ENCODE measurements around the gene ZC3H6.
"Not testable (repeated sequence)": the region's sequence is repeated elsewhere in the genome, so short reads cannot be mapped to it uniquely, and the experiment has no call there.

The ZC3H6 gene

DNA sequence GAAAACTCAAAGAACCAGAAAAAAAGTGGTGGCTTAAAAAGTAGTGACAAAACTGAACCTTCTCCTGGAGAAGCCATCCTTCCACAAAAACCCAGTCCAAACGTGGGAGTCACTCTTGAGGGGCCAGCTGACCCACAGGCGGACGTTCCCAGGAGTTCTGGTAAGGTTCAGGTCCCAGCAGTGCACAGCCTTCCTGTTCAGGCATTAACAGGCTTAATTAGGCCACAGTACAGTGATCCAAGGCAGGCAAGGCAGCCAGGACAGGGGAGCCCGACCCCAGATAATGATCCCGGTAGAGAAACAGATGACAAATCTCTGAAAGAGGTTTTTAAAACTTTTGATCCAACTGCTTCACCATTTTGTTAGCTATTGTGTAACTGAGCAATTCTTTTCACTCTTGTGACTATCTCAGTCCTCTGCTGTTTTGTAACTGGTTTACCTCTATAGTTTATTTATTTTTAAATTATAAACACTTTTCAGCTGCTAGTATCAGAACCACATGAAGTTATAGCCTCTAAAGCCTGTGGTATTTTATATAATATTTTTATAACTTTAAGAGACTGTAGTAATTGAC, 56.8 kb downstream of the ZC3H6 start:
- no peak overlapping the region for H3K4me3 ChIP-seq (ENCODE audit: low read depth, low read length)

DNA sequence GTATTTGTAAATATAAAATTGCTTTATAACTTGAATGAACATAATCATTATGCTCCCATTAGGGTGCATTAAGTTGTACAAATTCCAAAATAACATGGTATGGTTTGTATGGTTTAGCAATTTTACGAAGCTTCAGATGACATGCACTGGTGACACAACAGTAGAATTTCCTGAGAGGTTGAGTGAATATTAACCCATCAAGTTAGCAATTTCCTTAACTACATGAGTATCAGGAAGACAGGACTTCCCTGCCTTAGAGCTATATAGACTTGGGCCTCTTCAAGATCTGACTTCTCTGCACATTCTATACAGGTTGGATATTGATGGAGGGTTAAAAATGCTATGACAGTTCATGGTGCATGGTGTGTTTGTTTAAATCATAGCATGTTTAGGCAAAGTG, 60.2 kb downstream of the ZC3H6 start:
- no peak overlapping the region for H3K4me3 ChIP-seq (ENCODE audit: low read depth, low read length)

DNA sequence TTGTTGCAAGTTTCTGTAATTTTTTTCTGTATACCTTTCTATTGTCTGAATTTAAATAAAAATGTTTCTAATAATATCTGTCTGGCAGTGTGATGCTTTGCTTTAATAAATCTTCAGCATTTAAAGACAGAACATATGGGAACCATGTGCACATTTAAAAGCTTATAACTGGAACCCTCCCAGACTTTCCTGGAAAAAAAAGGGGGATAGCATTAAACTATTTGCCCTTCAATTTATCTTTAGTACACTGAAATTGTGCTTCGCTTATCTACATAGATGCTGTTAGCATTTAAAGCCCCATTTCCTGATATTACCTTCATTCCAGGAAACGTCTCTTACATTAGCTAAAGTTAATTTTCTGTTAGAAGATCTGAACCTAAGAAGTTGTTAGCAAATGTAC, 64.6 kb downstream of the ZC3H6 start:
- no peak overlapping the region for H3K4me3 ChIP-seq (ENCODE audit: low read depth, low read length)

DNA sequence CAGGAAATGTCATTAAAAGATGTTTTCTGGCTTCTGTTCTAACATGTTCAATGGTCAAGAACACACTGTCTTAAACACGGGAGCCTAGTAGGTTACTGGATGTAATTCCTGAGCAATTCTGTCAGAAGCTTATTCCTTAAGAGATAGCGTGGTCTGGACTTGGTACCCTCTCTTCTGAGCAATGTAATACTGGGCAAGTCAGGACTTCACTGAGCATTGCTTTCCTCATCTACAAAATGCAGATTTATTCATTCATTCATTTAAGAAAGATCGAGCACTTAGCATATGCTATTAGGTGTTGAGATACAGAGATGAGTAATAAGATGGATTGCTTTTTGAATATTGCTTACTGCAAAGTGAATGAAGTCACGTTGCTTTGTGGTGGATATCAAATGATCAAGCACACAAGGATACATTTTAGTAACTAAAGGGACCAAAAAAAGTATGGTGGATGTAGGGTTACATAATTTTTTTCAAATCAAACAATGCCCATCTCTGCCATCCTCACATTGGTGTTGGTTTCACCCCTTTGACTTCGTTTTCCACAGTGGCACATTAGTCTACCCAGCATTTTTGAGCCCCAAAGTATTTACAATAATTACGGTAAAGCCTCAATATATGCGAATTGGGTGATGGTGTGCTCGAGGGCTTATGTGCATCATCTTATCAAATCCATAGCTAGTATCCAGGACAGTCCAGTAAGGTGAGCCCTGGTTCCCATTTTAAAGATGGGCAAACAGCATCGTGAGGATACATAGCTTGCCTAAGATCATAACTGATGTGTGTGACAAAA, 65.3 kb downstream of the ZC3H6 start:
- H3K4me3 ChIP-seq (ENCODE audit: low read depth, low read length): no peak overlapping the region

DNA sequence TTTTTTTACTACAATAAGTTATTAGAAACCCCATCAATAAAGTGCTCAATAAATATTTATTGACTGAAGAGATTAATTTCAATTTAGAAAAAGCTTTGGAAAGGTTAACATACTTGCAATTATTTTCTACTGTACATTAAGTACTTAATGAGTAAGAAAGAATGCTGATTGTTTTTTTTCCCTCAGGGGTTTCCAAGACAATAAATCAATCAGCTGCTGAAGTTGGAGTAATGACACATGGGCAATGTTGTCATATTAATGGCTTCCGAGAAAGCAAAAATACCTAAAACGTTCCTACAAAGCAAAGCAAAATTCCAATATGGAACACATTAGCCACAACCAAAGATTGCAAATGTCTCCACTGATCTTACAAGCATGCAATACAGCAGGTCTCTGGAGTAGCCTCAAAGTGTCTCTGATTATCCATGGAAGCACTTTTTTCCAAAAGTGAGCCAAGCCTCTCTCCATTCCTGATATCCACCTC, 66.7 kb downstream of the ZC3H6 start:
- H3K4me3 ChIP-seq (ENCODE audit: low read depth, low read length): no peak overlapping the region

DNA sequence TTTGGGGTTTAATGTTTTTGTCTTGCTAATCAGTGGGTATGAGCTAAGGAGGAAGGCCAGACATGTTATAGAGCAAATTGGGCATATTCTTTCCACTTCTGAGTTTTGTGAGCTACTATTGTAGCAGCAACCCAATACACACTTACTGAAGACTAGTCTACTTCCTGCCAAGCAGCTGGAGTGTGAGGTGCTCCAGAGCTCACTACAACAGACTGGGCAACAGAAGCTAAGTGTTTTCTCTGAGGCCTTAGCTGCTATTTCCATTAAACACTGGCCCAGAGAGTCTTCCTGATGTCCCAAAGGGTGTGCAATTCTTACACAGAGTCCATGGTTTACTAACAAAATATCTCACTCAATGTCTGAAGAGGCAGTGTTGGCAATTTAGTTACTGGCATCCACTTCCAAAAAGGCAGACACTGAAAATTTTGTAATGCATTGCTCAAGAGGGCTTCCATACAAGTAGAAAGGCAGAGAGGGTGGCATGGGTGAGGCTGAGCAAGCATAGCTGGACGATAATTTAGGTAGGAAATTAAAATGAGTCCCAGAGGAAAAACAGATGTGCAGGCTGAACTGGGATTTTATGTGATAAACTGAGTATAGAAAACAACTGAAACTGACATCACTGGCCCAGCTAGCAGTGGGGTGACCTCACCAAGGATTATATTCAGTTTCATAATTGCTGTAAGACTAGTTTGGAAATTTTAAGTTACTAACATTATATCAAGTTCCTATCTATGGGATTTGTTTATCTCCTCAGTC, 68.6 kb downstream of the ZC3H6 start:
- no peak overlapping the region for H3K4me3 ChIP-seq (ENCODE audit: low read depth, low read length)

DNA sequence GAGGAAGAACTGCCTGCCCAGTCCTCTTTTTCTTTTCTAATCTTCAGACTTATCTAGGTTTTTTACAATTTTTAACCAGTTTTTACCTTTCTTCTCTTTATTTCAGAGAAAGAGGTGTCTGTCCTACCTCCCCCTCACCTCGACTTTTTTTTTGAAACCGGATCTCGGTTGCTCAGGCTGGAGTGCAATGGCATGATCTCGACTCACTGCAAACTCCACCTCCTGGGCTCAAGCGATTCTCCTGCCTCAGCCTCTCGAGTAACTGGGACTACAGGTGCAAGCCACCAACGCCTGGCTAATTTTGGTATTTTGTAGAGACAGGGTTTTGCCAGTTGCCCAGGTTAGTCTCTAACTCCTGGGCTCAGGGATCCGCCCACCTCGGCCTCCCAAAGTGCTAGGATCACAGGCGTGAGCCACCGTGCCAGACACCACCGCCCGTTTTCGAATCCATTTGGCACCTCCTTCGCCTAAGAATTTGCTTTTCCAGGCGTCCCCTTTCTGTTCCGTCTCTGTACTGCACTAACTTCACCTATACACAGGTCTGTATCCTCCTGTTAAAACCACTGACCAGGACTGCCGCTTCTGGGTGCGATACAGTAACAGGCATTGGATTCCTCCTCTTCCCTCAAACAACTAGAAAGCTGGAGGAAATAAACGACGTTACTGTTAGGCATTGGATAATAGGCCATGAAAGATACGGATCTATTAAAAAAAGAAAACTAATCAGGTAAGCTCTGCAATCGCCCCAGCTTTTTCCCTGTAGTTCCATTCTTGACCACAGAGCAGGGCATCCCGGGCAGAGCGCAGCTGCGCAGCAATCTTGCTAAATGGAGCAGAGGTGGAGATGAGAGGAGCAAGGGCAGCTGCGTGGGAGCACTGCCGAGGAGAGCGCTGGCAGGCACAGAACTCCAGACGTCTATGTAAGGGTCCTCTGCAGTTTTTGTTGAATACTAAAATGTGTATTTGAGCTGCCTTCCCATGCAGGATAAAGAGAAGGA, 69.9 kb downstream of the ZC3H6 start:
- H3K4me3 ChIP-seq (ENCODE audit: low read depth, low read length): no peak overlapping the region

DNA sequence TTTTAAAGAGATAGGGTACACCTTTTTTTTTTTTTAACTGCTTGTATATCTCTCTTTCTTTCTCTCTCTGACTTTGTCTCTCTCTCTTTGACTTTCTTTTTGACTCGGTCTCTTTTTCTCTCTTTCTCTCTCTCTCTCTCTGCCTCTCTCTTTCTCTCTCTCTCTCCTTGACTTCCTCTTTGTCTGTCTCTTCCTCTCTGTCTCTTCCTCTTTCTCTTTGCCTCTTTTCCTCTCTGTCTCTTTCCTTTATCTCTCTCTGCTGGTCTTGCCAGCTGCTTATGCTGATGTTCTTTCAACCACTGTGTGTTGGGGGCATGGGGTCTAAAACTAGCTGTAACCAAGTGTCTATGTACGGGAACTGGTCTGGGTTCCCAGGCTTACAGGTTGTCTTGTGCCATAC, 76.9 kb downstream of the ZC3H6 start:
- H3K4me3 ChIP-seq (ENCODE audit: low read depth, low read length): not testable (repeated sequence)

DNA sequence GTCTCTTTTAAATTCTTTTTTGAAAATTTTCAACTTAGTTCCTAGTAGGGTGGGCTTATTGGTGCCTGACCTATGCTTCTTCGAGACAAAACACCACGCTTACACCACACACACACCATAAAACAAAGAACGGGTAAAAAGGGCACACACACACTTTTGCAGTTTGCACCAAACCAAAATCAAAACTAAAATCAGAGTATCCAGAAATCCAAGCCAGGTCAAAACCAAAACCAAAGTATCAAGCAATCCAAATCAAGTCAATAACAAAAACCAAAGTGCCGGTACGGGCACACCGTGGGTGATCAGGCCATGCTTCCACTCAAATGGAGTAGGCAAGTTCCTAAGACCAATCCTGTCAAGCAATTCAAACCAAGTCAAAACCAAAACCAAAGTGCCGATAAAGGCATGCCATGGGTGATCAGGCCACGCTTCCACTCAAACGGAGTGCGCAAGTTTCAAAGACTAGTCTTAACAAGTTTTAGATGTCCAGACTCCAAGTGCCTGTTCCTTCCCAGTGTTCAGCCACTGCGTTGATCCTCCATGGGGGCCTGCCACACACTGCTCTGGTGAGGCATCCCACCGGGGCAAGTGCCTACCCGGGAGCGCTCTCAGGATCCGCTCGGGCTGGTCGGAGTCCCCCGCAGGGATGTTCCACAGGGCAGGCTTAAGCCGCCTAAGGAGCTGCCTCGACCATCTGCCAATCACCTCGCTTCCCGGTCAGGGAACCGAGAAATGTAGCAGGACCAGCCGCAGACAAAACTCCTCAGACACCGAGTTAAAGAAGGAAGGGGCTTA, 77.6 kb downstream of the ZC3H6 start:
- not testable (repeated sequence) for H3K4me3 ChIP-seq (ENCODE audit: low read depth, low read length)

DNA sequence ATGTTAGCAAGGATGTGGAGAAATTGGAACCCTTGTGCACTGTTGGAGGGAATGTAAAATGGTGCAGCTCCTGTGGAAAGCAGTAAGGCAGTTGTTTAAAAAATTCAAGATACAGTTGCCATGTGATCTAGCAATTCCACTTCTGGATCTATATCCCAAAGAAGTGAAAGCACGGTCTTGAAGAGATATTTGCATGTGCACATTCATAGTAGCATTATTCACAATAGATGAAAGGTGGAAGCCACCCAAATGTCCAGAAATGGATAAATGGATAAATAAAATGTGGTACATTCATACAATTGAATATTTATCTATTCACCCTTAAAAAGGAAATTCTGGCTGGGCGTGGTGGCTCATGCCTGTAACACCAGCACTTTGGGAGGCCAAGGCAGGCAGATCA, 78.9 kb downstream of the ZC3H6 start:
- H3K4me3 ChIP-seq (ENCODE audit: low read depth, low read length): not testable (repeated sequence)

DNA sequence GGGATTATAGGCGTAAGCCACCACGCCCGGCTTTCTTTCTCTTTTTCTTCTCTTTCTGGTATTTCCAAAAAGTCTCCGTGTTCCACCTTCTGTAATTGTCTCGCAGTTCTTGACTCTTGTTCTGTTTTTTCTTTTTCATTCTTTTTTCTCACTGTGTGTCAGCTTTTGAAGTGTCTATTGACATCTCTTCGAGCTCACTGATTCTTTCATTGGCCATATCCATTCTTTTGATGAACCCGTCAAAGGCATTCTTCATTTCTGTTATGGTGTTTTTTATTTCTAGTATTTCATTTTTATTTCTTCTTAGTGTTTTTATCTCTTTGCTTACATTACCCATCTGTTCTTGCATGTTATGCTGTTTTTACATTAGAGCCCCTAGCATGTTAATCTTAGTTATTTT, 84.7 kb downstream of the ZC3H6 start:
- not testable (repeated sequence) for H3K4me3 ChIP-seq (ENCODE audit: low read depth, low read length)
